ENCODE data around the gene DSEL.

Gene DSEL

DNA sequence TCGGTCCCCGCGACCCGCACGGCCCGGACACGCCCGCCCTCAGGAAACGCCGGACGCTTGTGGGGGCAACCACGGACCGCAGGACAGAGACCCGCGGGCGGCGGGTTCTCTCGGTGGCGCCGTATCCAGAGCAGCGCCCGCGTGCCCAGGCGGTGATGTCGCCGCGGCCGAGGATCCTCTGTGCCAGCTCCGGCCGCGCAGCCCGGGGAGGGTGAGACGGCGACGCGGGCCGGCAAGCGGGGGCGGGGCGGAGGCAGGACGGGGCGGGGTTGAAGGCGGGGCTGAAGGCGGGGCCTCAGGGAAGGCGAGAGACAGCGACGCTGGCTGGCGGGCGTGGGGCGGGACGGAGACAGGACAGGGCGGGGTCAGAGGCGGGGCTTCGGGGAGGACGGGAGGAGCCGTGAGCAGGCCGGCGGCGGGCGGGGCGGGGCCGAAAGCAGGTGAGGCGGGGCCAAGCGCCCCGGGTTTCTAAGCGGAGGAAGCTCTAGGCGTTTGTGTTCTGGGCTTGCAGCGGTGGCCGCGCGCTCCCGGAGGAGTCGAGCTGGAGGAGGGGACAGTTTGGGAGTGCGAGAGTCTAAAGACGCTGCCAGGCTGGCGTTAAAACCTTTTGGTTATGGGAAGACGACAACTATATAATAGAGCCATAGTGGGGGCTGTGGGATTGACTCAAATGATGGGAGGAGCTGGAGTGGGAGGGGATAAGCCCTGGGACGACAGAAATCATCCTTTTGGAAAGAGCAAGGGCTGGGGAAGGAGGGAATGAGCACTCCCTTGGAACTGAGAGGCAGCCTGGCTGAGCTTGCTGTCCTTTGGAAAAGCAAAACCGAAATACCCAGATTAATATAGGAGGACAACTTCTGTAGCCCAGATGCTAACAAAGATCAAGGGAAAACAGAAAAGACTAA, at the start of gene DSEL:
Gene DSEL, minus strand, starts transcription at position 182 of the 905 bp plus-strand sequence. CDS start 2,112 bp downstream, outside the sequence.
- peak; percentile 37 for DNase-seq

DNA sequence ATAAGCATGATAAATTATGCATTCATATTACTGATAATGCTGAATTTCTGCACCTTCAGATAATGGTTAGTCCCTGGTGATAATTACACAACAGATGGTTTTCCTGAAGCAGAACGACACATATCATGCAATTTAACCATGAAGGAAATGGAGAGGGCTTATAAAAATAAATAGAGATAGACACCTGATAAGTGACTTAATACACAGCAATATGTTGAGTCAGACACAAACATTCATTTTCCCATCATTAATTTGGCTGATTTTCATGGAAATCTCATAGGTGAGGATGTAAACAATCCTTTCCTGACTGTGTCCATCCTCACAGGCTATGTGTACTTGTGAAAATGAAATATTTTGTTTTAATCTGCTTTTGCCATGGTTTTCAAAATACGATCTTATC, 36.9 kb upstream of the DSEL start:
- DNase-seq: peak; percentile 6

- no peak for DNase-seq
Observed at GRCh38 chr18:67550872-67551520, 34.5 kb upstream of the DSEL start.

DNA sequence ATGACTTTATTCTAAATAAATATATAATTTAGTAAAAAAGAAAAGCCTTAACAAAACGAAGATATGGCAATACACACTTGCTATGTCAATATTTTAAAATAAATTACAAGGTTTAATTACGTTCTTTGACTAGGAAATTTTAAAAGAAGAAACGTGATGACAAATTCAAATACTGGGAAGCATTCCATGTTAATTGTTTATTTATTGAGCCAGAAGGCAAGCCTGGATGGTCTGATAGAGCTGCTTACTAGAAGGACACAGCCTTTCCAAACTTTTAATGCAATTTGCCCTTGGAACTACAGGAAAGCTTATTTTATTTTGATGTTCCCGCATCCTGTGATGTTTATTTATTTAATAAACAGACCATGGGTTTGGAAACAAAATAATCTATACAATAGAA, 33.4 kb upstream of the DSEL start:
- DNase-seq: no peak

DNA sequence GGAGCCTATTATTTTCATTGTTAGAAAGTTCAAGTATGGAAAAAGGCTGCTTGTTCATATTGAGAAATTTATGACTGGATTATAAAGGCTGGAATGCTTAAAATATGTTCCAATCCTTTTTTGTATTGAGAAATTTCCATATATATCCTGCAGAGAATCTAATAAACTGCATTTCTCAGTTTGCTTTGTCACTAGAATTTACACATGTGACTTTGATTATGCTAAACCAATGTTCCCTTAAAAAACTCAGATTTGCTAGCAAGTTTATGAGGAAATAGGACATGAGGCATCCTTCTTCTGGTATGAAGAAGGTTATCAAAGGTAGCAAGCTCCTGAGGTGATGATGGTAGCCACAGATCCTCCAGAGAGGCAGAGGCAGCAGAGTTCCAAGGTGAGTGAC, 29.2 kb upstream of the DSEL start:
- DNase-seq: no peak

- no peak for DNase-seq
Observed at GRCh38 chr18:67540559-67540958, 24.0 kb upstream of the DSEL start.

DNA sequence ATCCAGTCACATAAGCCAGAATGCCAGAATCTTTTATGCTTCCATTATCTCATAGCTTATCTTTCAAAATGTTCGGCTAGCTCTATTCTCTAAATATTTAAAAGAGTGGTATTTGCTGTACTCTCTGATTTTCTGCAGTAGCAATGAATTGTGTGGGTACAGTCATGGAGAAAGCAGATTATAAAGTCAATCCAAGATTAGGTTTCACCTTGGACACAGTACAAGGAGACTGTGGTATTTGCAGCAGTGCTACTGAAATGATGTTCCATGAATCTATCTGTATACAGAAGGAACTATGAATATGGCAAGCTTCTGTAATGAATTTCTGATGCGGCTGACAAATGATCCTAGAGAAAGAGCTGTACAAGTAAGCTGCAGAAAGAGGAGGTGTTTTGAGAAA, 15.4 kb upstream of the DSEL start:
- no peak for DNase-seq

GRCh38 chr18:67525328-67526099, 9.0 kb upstream of the DSEL start:
- DNase-seq: no peak

DNA sequence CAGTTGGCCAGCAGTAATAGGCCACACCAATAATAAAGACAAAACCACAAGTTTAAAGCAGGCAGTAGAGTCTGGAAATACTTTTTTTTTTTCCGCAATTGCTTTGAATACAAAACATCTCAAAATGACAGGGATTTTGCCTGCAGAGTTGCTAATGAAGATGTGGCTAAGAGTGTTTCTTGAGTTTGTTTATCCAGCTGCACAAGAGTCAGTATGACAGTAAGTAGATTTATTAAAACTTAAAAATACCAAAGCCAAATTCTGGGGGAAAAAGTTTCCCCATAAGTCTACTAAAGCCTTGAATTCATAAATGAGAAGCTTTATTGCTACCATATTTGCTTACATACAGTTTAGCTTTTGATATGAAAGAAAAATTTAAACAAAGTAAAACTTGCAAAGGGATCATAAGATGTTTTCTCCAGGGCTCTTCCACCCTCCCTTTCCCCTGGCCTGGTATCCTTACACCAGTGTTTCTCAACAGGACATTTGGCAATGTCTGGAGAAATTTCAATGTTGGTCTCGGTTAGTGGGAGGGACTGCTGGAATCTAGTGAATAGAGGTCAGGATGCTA, 3.9 kb upstream of the DSEL start:
- DNase-seq: no peak

GRCh38 chr18:67519592-67519991, 3.1 kb upstream of the DSEL start:
- DNase-seq: no peak

DNA sequence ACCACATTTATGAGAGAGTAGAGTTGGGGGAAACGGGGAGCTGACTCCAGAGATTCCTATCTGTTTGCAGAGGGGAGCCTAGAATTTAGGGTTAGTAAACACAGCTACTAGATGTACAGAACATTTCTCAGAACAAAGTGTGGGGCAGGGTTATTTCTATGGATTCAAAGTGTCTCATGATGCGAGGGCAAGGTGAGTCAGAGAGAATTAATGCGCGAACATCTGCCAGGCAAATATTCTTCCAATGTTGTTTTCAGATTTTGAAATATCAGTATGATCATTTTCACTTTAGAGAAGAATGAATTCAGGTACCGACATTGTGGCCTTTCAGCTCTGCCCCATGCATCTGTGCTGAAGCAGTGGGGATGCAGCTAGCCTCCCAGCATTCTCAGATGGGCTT, 2.0 kb upstream of the DSEL start:
- no peak for DNase-seq

- no peak for DNase-seq
Observed at GRCh38 chr18:67517444-67517765, 885 bp upstream of the DSEL start.

DNA sequence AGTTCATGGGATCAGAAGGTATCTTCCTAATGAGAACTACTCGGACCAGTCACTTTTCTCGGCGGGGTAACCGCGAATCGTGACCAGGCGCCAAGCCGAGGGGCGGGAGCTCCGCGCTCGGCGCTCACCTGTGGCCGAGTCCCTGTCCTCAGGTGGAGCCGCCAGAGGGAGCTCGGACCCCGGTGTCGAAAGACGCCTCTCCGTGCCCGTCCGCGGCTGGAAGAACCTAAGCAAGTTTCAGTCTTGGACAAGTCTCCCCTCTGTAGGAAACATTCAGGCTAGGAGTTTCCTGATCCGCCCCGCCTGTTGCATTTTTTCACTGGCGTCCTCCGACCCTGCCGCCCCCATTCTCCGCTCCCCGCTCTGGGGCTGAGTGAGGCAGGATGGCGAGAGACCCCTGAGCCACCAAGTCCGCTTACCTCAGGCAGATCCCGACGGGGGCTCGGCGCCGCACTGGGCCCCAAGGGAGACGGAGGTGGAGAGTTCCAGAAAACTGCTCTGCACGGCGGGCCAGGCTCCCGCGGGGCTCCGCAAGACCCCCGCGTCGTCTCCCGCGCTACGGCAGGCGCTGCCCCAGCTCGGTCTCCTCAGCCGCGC, 480 bp downstream of the DSEL start:
- peak; percentile 10 for DNase-seq

GRCh38 chr18:67514901-67515540, 1.5 kb downstream of the DSEL start:
- no peak for DNase-seq

DNA sequence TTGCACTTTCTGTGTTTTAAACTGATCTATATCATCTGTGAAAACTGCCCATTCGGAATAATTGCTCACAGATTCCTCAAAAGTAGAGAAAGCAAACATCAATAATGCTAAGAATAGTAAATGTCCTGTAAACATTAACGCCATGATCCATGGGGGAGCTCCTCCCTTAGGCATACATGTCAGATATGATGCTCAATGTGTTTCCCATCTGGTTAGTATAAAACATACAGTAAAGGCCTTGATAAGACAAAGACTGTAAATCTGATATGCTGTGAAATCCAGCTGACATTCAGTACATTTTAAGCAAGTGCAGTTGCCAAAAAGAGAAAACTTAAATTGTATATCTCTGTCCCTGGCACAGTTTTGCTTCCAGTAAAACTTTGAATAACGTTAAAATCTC, 2.1 kb downstream of the DSEL start:
- no peak for DNase-seq

DNA sequence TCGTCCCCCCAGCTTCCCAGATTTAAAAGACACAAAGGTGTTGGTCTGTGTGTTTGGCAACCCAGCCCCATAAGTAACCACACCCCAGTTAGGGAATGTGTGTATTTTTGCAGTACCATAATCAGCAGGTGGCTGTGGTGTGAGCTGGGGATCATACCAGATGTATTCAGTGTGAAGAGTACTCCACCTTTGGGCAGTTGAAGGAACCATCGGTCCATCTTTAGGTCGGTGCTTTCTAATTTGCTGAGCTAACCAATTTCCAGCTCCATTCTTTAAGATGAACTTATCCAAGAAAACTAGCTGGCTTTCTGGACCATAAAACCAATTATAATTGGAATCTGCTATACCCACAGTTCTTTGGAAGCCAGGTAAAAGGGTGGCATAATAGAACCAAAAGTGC, 3.2 kb downstream of the DSEL start:
- no peak for DNase-seq

DNA sequence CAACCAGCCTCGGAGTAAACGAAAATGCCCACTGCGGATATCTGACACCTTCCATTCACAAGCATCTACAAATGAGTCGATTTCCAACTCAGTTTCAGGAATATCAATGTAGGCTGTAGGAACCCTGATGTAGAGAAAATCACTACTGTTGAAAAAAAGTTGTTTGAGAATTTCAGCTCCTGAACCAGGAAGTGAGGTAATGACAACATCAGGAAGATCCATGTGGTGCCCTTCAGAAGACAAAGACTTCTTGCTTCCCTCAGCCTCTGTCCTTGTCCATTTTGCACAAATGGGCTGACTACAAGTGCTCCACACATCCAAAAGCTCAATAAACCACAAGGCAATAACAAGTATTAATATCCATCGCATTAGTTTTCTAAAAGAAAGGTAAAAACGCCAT, 4.7 kb downstream of the DSEL start:
- no peak for DNase-seq

DNA sequence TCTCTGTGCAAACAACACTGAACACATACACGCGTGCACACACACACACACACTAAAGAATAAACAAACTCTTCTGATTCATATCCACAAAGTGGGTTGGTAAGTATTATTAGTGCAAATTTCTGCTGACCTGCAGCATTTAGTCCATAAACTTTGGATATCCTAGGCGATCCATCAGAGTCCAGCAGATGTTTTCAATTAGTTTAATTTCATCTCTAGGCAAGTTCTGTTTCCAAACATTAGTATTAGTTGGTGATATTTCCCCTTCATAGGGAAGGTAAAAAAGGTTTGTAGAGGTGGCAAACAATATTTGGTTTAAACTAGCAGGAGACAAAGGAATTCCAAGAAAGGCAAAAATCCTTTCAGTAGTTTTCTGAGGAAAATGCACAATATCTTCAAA, 5.7 kb downstream of the DSEL start:
- DNase-seq: no peak

- DNase-seq: no peak
Observed at GRCh38 chr18:67509741-67510391, 6.7 kb downstream of the DSEL start.

GRCh38 chr18:67508146-67508545, 8.4 kb downstream of the DSEL start:
- no peak for DNase-seq

DNA sequence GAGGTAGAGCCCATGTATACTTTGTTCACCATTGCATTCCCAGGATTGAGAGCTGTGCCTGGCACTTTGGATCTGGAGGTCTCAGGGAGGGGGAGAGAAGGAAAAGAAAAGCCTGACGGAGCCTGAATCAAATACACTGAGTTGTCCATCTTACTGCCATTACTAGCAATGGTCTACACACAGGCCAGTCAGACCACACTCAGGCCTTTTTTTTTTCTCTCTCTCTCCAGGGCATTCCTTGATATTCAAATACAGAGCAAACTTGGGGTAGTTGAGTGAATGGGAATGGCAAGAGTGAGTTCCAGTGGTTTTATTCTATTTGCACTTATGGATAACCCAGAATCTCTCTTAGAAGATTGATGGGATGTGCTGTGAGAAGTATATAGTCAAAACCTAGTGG, 11.8 kb downstream of the DSEL start:
- no peak for DNase-seq
